Activated CD4-positive, alpha-beta T cell treated with anti-CD3 and anti-CD28 coated beads for 24 hours (primary cell): ENCODE measurements around the gene BCAR3.

Source experiments
- DNase-seq, 2 donors: peaks; one replicate each; pipeline ENCODE4 v3.0.0-alpha.2; 2020; ENCODE audit warnings: low read depth in 2 of 2

BCAR3 gene

DNA sequence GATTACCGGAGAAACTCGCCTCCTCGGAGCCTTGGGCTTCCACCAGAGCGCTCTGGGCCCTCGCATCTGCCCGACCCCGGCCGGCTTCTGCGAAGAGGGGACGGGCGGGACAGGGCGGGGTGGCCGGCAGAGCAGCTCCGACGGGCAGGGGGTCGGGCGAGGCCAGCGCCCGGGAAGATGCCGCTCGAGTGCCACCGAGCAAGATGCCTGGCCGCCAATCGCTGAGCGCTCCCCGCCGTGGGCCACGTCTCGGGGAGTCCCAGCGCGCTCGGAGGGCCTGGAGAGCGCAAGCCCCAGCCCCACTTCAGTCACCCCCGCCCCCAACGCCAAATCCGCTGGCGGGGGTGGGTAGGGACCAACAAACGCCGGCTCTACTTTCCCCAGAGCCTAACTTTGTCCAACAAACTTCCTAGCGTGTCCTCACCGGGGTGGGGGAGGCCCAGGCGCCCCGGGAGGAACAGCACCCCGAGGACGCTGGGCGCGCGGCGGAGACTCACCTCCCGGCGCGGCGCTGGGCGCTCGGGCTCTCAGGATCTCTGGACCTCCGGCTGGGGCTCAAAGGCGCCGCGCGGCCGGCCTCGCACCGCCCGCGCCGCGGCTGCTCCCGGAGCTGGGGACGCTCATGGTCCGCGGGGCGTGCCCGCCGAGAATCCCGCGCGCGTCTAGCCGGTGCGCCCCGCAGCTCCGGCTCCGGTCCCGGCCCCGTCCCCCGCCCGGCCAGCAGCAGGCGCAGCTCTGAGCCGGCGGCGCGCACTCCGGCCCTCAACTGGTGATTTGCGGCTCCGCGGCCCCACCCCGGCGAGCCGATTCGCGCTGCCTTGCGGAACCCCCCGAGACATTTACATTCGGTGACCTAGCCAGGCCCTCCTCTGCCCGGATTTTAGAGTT, at the start of gene BCAR3:
Gene BCAR3 (minus strand): TSS at position 737 of the 888 bp plus-strand sequence. CDS start 6,907 bp downstream, outside the sequence.
- DNase-seq, result no peak

DNA sequence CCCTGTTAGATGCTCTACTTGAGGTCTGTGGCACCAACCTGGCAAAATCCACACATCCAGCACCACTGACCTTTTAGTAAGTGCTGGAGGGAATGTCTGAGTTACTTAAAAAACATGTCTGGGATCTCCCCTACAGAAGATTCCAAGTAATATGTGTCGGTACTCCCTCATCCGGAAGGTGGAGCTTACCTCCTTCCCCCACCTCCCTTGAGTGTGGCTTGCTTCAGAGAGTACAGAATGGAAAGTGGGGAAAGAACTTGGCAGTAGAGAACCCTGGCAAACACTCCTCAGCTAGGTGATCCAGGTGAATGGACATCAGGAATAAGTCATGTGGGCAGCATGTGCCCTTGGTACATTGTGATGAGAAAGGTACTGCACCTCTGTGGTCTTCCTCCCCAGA, 49.0 kb upstream of the BCAR3 start:
- DNase-seq, result no peak

DNA sequence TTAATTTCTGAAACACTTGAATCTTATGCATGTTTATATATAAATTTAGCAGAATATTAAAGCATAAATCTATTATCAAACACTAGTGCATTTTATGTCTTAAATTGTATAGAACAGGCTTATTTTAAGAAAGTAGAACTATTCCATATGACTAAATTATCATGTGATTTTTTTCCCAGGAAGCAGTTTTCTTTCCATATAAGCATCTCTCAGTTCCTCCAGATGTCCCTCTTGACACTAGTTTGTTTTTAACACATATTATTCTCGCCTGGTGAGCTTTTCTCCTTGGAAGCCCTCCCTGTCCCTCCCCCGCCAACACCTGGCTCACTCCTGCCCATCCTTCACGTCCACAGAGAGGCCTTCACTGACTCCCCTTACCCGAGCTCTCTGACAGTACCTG, 48.3 kb upstream of the BCAR3 start:
- no peak for DNase-seq

DNA sequence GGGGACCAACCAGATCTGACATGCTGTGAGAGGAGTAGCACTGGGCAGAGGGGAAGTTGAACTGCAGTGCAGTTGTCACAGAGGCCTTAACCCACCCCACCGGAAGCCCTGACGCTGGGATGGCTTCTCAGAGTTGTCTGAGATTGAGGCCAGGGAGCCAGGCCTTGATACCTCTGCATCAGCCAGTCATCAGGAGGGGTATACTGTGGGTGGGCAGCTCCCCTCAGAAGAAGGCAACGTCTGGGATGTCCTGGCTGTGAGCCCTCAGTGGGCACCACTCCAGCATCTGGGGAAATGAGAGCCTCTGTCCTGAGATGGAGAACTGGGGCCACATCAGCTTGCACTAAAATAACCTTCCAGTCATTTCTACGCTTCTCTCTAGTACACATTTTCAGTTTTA, 47.9 kb upstream of the BCAR3 start:
- no peak for DNase-seq

DNA sequence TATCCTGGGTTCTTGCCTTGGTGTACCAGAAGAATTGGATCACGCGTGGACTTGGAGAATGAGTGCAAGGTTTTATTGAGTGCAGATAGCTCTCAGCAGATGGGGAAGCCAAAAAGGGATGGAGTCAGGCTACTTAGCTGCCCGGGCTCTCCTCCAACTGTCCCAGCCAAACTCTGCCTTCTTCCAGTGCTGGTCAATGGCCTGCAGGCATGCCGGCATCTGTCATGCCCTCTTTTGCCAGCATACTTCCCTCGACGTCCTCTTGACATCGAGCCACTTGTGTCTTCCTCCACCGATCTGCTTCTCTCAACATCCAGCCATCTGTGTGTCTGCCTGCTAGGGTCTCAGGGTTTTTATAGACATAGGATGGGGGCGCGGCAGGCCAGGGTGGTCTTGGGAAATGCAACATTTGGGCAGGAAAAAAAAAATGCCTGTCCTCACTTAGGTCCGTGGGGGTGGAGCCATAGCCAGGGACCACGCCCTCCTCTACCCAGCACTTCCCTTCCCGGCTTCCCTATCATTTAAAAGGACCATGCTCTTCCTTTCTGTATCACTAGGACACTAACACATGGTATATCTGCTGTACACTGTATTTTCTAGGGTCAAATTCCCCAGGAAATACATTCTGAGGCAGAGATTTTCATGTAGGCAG, 47.0 kb upstream of the BCAR3 start:
- no peak for DNase-seq

DNA sequence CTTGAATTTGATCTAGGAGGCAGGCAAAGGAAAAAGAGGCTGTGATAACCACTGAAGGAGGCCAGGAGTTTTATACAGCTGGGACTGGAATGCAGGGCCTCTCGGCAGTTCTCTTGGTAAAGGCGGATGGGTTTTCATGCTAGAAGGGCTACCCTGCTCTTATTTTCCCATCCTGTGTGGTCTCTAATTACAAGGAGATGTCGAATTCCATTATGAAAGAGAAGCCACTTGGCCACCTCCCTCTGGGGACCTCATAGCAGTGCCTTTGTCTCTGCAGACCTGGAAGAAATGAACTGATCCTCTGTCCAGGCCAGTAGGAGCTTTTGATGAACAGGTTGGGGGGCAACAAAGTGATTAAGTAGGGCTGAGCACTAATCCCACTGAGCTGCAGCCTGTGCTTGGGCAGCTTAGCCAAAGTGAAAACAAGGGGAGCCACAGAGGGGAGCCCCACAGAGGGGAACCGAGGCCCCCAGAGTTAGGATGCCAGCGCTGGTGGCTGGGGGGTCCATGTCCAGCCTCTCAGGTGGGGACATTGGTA, 42.2 kb upstream of the BCAR3 start:
- DNase-seq, result no peak

DNA sequence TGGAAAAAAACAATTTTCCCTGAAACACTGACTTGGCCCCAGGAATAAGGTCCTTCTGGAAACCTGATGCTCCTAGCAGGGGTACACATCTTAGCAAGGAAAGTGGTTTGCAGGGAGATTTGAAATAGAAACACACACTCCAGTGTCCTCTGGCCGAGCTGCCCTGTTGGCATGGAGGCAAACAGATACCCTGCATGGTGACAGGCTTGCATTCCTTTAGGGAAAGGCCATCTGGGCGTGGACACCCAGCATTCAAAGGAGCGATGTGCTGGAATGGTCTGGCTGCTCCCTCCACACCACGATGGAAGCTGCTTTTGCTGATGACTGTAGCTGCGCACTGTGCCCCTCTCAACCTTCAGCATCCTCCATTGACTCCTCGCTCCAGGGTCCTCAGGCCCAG, 41.5 kb upstream of the BCAR3 start:
- no peak for DNase-seq

DNA sequence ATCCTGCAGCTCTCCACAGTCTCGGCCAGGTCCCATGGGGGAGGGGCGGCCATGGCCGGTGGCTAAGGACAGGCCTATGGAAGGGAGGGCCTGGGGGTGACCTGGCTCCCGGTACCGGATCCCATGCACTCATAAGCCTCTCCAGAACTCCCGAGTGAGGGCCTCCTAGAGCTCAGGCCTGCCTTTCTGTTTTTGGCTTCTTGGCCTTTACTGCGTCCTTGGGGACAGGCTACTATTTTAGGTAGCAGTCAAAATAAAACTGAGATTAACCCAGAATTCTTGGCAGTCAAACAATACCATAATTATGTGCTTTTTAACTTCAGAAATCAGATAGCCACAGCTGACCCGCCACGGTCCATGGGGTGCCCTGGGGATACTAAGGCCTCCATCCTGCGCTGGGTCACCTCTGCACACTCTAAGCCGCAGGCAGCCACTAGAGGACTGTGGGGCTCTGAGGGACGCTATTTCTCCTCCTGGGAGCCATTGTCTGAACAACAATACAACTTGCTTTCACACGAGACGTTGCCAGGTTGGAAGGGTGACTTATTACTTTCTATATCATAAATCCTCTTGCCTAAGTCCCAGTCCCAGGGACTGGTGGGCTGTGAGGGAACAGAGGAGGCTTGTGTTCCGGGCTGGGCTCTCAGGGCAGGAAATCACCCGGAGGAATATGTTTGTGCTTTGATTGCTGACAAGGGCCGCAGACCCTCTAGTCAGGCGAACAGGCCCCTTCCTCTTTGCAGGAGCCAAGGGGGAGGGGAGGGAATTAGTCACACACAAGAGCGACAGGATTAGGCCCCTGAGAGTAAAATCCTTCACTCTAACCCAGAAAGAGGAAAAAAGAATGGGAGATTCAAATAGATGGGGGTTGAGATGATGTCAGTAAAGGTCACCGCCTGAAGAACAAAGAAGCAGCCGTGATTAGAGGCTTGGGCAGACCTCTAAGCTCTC, 40.7 kb upstream of the BCAR3 start:
- DNase-seq, result no peak

DNA sequence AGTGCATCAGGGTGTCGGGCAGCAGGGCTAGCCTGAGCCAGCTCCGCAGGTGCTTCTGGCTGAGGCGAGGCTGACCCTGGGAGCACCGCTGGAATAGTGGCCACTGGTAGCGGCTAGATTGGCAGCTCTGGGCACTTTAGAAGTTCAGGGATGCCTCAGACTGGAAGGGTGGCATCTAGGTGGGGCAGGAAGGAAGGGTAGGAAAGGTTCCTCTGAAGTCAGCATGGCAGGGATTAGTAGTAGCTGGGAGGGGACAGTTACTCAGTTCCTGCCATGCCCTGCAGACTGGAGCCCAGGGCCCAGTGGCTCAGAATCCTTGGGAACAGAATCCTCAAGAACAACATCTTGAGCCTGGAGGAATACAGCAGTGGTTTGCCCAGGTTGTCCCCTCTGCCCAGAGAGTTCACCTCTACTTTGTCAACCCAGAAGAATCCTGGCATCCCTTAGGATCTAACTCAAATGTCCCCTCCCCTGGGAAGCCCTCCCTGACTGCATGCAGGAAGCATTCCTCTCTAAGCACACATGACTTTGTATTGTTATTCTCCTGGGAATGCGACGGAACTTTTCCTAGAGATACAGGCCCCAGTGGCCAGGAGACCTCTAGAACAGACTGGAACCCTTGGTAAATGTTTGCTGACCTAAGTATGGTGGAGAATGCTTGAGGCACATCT, 39.5 kb upstream of the BCAR3 start:
- DNase-seq, result no peak

DNA sequence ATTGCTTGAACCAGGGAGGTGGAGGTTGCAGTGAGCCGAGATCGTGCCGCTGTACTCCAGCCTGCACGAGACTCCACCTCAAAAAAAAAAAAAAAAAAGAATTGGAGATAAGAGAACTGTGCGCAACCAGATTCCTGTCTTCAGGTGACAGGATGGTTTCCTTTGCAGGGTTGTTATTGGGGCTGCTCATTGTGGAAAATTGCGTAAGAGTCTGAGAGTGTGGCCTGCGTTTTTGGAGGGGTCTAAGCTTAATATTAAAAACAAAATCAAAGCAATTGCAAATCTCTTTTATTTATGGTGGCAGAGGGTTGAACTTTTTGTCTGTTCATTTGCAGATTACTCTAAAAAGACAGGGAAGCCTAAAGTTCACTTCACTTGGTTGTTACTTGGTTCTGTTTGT, 36.0 kb upstream of the BCAR3 start:
- no peak for DNase-seq

DNA sequence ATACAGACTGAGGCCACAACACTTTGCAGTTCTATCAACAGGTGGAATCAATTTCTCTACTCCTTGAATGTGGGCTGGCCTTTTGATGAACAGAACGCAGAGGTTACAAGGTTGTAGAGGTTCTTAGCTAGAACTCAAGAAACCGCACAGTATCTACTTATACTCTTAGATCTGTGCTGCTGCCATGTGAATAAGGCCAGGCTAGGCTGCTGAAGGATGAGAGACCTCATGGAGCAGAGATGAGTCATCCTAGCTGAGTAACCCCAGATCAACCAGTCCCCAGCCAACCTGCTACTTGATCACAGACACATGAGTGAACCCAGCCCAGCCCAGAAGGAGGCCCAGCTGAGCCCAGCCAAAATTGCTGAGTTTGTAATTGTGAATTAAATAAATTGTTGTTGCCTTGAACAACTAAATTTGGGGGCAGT, 35.3 kb upstream of the BCAR3 start:
- no peak for DNase-seq

DNA sequence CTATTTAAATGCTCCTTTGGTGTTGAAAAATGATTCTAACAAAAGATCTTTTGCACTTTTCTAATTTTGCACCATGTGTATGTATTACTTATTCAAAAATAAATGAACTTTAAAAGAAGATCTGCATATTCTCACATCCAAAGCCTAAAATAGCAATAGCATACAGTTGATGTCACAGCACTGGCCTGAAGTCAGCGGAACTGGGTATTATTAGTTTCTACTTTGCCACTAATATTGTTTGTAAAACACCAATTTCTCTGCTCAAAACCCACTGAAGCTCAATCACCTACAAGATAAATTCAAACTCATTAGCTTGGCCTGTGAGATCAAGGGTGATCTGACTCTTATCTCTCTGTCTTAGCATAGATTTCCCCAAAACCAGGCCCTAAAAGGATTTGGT, 34.5 kb upstream of the BCAR3 start:
- DNase-seq, result no peak

DNA sequence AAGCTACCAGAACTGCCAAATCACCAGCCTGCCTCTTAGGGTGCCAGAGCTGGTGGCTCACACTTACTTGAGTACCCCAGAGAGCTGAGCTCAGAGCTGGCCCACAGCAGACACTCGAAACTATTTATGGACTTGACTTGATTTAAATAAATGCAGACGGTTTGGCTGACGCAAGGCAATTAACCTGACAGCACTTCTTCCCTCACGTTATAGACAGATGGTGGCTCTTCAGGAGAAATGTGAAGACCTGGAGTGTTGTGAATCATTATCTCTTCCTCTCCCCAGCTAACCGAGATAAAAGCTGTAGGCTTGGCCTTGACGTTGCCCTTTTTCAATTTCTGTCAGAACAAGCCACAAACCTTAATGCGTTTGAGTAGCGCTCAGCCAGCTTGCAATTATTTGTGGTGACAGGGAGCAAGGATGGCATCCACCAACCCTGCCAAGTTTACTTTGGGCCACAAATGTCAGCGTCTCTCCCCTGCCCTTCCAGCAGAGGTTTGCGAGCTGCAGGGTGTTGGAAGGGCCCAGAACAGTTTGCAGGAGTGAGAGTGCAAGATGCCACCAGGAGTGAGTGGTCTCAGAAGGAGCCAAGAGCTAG, 34.0 kb upstream of the BCAR3 start:
- DNase-seq, result no peak

DNA sequence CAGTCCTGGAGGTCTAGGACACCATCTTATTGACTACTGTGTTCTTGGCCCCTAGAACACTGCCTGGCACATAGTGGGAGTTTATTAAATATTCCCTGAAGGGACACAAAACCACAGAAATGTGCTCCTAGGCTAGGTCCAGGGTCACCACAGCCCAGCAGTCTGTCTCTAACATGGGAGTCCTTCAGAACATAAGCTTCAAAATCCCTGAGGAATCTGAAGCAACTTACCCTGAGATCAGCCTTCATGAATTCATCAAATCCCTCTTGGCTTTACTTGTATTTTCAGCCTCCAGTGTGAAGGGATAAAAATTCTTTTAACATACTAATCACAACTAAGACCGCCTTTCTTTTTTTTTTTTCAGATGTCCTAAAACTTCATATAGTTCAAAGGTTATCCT, 32.7 kb upstream of the BCAR3 start:
- DNase-seq, result no peak

DNA sequence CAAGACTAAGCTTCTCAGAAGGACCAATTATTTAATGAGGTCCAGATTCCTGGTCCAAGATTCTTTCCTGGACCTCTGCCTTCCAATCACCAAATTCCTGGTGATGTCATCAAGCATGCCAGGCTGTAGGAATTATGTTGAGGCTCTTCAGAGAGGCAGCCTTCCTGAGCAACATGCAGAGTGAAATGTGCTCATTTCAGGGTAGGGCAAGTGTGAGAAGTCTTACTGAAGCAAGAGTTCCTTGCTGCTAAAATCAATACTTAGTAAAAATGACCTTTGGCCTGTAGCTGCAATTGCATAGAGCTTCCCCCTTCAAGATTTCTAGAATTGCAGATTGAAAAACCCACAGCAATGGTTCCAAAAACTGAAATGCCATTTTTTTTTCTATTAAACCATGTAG, 31.7 kb upstream of the BCAR3 start:
- DNase-seq, result no peak

DNA sequence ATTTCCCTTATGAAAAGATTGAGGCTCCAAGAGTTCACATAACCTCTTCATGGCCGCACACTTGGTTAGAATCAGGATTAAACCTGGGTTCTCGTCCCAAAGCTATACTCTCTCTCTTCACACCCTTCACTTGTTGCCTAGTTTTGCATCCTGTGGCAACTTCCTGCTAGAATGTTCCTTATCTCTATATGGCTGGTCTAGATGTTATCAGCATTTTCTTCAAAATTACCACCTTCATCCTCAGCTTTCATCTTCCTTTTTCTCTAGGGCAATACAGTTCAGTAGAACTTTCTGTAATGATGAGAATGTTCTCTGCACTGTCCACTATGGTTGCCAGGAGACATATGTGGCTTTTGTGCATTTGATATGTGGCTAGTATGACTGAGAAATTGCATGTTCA, 31.1 kb upstream of the BCAR3 start:
- DNase-seq, result no peak

DNA sequence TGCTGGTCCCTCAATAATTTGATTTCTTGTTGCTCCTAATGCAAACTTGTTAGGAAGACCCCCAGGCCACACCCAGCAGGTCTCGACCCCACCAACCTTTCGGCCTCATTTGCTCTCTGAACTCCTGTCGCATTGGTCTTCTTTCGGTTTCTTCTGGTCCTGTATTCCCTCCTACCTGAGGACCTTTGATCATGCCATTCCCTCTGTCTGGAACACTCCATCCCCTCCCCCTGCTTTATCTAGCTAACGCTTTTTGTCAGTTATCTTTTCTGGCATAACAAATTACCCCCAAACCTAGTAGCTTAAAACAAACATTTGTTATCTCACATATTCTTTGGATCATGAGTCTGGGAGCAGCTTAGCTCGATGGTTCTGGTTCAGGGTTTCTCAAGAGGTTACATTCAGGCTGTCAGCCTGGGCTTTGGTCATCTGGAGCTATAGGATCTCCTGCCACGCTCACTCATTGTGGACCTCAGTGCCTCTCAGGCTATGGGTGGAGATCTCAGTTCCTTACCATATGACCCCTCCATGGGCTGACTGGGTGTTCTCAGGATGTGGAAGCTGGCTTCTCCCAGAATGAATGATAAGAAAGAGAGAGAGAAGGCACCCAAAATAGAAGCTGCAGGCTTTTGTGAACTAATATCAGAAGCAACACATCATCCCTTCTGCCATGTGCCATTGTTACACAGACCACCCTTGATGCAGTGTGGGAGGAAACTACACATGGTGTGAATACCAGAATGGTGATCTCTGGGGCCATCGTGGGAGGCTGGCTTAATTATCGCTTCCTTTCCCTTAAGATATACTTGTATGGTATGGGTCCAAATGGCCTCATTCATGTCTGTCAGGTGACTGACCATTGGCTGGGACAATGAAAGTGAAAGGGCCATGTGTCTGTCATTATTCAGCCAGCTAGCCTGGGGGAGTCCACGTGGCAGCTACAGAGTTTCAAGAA, 29.1 kb upstream of the BCAR3 start:
- no peak for DNase-seq

DNA sequence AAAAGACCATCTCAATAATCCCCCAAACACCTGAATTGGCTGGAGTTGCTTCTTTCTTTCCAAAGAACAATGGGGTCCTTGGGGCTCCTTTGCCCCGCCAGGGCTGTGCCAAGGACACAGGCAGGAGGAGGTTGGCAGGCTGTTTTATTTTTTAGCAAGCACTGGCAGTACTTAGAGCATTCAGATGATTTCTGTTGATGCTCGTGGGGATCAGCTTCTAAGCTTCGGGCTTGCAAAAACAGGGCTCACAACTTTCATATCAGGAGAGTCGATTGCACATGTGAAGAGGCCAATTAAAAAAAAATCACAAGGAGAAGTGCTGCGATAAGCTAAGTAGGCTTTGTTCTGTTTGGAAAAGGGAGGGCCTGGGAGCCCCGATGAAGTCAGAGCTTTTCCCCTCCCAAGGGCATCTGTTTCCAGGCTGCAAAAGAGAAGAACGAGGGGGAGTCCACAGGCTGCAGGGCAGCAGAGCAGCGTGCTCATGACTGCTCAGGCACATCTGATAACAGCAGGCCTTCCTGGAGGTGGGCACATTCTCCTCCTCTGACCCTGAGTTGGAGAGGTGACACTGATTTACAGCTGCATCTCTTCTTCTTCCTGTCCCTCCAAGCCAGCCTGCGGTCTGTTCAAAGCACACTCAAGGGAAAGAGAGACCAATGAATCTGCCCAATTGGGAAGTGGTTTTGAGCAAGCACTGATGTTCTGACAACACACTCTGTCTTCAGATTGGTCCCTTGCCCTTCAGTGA, 27.3 kb upstream of the BCAR3 start:
- DNase-seq, result no peak

DNA sequence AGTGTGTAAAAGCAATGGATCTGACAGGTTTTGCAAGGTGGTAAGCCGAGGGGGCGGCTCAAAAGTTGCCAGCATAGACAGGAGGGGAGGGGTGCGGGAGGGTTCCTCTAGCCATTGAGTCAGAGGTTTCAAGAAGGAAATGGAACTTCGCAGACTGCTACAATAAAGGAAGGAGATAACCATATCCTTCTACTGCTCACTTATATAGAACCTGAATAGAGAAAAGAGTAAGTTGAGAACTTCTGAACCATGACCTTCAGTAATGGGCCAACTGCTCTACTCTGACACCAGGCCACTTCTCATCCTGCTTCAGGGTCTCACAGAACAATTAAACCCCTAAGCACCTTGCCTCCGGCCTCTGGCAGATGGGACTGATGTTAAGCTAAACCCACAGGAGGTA, 26.3 kb upstream of the BCAR3 start:
- peak; percentile 27 to 43 for DNase-seq
